Dendritic cell treated with granulocyte-macrophage colony-stimulating factor and Interleukin-4, amounts not matched to agents 40 ng/mL and 50 ng/mL, for 4 days (primary cell): Measurements from ENCODE around the gene PCNX2.

Experiments
- H3K27ac Mint-ChIP-seq: one replicate; pipeline ENCODE4 v1.8.0; 2022; ENCODE audit warnings: mild to moderate bottlenecking, mixed read lengths
- H3K27me3 Mint-ChIP-seq: one replicate; pipeline ENCODE4 v1.8.0; 2022; ENCODE audit warnings: mild to moderate bottlenecking, mixed read lengths
- H3K36me3 Mint-ChIP-seq: one replicate; pipeline ENCODE4 v1.8.0; 2022; ENCODE audit warnings: low read depth, mixed read lengths
- H3K4me1 Mint-ChIP-seq: one replicate; pipeline ENCODE4 v1.8.0; 2022; ENCODE audit warnings: low read depth, mixed read lengths
- H3K4me3 Mint-ChIP-seq: one replicate; pipeline ENCODE4 v1.8.0; 2022; ENCODE audit warnings: mild to moderate bottlenecking, moderate library complexity, mixed read lengths
- H3K9me3 Mint-ChIP-seq: one replicate; pipeline ENCODE4 v1.8.0; 2022; ENCODE audit warnings: mixed read lengths
- intact Hi-C: fragments of 100-400 bp; cut with micrococcal nuclease; formaldehyde crosslinking; loops from one replicate; pipeline ENCODE4 v1.15.0; 2022

Gene PCNX2

DNA sequence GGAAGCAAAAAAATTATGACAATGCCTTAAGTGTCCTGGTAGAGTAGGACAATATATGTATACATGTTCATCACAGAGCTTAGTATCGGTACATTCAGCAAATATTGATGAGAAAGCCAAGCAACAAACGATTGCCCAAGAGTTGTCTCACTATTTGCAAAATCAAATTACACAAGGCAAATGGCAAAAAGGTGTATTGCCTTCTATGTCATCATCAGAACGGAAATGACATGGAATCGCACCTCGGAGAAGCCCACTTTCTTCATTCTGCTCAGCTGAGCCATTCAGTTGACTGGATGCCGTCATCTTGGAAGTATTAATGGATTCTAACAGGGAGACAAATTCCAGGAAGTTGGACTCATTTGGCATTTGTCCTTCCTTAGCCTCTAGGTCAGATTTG is 37.7 kb downstream of the PCNX2 start:
- H3K27me3 Mint-ChIP-seq: no peaks in the 10 kb centered on the region
- H3K4me1 Mint-ChIP-seq: no peaks in the 10 kb centered on the region
- no peak overlapping the region for H3K4me3 Mint-ChIP-seq
- intact Hi-C loops: no loop called here
- no peak overlapping the region for H3K27ac Mint-ChIP-seq
- H3K36me3 Mint-ChIP-seq: peaks cover 15% of the 10 kb centered on the region
- no peaks in the 10 kb centered on the region for H3K9me3 Mint-ChIP-seq

DNA sequence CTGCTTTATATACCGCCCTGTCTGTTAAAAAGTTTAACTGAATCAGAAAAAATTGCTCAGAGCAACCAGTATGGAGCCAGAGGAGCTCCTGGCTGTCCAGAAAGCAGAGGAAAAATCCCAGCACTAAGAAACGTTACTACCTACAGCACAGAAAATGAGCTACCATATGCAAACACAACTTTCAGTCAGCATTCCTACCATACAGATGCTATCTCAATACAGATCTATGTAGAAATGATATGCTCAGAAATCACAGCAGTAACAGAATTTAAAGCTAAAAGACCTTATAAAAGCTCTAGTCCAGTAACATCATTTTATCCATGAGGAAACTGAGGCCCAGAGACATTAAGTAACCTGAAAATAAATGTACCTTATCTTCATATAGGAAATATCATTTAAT is 38.7 kb downstream of the PCNX2 start:
- peaks cover 6% of the 10 kb centered on the region for H3K4me1 Mint-ChIP-seq
- no peaks in the 10 kb centered on the region for H3K27me3 Mint-ChIP-seq
- peaks cover 15% of the 10 kb centered on the region for H3K36me3 Mint-ChIP-seq
- no peak overlapping the region for H3K4me3 Mint-ChIP-seq
- H3K27ac Mint-ChIP-seq: no peak overlapping the region
- no peaks in the 10 kb centered on the region for H3K9me3 Mint-ChIP-seq
- intact Hi-C loops: no loop called here

DNA sequence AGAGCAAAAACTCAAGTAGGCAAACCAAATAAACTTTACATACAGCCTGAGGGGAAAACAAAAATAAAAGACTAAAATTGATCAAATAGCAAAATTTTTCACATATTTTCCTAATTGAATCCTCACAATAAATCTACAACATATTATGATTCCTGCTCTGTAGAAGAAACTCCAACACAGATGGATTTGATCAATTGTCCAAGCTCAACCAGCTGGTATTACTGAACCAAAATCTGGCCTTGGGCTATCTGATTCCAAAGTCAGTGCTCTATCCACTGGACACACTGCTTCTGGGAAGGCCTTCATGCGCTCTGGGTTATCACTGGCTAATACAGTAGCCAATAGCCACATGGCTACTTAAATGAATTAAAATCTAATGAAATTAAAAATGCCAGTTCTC is 39.3 kb downstream of the PCNX2 start:
- no peak overlapping the region for H3K27ac Mint-ChIP-seq
- peaks cover 7% of the 10 kb centered on the region for H3K4me1 Mint-ChIP-seq
- intact Hi-C loops: no loop called here
- H3K9me3 Mint-ChIP-seq: no peaks in the 10 kb centered on the region
- no peaks in the 10 kb centered on the region for H3K27me3 Mint-ChIP-seq
- no peak overlapping the region for H3K4me3 Mint-ChIP-seq
- H3K36me3 Mint-ChIP-seq: peaks cover 15% of the 10 kb centered on the region

DNA sequence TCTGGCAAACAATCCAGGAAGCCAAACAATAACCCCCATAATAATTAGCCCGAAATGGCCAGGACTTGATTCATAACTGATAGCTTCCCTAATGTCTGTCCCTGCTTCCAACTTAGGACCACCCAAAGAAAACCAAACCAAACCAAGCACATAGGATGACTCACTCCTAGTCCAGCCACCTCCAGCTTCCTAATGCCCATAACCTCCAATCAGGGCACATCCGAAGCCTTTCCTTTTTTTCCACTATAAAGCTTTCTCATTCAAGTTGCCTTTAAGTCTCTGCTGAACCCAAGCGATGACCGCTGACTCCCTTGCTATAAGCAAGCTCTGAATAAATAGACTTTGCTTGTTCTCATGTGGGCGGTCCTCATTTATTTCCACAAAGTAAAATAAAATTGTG is 40.4 kb downstream of the PCNX2 start:
- intact Hi-C loops: no loop called here
- no peak overlapping the region for H3K4me3 Mint-ChIP-seq
- no peaks in the 10 kb centered on the region for H3K27me3 Mint-ChIP-seq
- no peak overlapping the region for H3K27ac Mint-ChIP-seq
- H3K4me1 Mint-ChIP-seq: peaks cover 7% of the 10 kb centered on the region
- H3K9me3 Mint-ChIP-seq: no peaks in the 10 kb centered on the region
- peaks cover 15% of the 10 kb centered on the region for H3K36me3 Mint-ChIP-seq

DNA sequence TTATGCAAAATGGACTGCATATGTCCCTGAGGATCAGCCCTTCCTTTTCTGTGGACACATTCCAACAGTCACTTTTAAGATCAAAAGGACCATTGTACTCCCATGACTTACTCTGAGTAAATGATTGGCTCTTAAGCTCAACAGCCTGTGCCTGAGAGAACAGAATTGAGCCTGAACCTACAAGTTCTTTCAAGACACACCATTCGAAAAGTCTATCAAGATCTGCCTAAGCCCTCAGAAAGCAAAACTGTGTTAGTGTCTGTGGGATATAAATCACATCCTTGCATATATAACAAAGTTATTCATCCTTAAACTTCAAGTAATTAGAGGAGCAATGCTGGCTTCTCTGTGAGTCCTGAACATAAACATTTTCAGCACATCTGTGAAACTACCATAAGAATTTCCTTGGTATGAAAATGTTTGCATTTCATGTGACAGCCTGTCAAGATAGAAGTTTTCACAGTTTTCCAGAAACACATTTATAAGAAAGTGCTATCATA is 41.6 kb downstream of the PCNX2 start:
- Mint-ChIP-seq H3K9me3 (no peaks in the 10 kb centered on the region), H3K4me3 (no peak overlapping the region), H3K36me3 (peaks cover 10% of the 10 kb centered on the region), H3K27ac (no peak overlapping the region), H3K27me3 (no peaks in the 10 kb centered on the region), H3K4me1 (peaks cover 15% of the 10 kb centered on the region)
- intact Hi-C loops: no loop called here

DNA sequence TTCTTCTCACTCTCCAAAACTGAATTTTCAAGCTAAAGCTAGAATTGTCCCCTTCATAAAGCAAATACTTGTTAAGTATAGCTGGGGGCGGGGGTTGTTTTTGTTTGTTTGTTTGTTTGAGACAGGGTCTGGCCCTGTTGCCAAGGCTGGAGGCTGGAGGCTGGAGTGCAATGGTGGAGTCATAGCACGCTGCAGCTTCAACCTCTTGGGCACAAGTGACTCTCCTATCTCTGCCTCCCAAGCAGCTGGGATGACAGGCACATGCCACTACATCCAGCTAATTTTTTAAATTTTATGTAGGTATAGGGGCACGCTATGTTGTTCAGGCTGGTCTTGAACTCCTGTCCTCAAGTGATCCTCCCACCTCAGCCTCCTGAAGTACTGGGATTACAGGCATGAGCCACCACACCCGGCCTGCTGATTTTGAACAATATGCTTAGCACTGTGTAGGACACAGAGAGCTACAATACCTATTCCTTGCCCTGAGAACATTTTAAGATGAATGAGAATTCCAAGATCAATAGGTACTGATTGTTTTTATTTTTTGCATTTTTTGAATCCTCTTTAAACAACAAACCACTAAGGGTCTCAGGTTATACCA is 42.2 kb downstream of the PCNX2 start:
- Mint-ChIP-seq H3K36me3 (peaks cover 5% of the 10 kb centered on the region), H3K27ac (no peak overlapping the region), H3K9me3 (no peaks in the 10 kb centered on the region), H3K4me1 (peaks cover 19% of the 10 kb centered on the region), H3K4me3 (no peak overlapping the region), H3K27me3 (no peaks in the 10 kb centered on the region)
- intact Hi-C loops: no loop called here

DNA sequence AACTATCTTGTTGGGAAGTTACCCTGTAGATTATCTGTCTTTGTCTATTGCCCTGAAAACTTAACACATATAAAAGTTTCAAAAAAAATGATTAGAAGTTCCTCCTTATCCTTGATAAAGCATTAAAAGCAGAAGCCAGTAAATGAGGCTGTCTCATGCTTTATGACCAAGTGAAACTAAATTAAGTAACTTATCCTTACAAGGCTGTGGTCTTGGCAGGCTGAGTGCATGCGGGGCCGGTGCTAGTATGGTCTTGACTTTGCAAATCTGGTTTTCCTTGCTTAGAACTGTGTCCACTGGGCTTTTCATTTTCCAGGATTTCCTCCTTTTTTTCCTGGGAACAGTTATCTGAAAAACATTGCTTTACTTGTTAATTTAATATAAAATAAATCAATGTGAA is 43.1 kb downstream of the PCNX2 start:
- Mint-ChIP-seq H3K4me3 (no peak overlapping the region), H3K36me3 (no peaks in the 10 kb centered on the region), H3K27me3 (no peaks in the 10 kb centered on the region), H3K4me1 (peaks cover 19% of the 10 kb centered on the region), H3K27ac (no peak overlapping the region), H3K9me3 (no peaks in the 10 kb centered on the region)
- intact Hi-C loops: no loop called here

DNA sequence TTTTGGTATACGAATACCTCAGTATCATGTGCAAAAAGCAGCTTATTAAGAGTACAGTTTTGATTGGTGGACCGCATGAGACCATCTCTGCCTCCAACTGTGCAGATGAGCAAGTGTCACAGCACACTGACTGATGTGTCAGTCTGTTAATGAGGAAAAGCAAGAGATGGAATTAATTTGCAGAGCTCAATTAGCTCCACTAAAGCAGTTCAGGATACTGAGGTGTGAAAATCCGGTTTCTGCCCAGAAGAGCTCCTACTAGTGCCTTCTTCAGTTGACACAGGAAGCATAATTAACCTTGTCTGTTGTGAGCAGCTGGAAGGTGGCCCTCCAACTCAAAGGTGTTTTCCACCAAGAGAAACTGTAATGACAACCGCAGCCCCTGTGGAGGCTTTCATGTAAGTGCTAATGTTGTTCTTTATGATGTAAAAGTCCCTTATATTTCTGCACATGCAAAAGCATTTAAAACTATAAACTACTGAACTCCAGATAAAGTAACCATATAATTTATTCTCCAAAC is 44.3 kb downstream of the PCNX2 start:
- no peaks in the 10 kb centered on the region for H3K27me3 Mint-ChIP-seq
- no peaks in the 10 kb centered on the region for H3K9me3 Mint-ChIP-seq
- no peaks in the 10 kb centered on the region for H3K36me3 Mint-ChIP-seq
- intact Hi-C loops: no loop called here
- no peak overlapping the region for H3K27ac Mint-ChIP-seq
- H3K4me3 Mint-ChIP-seq: no peak overlapping the region
- H3K4me1 Mint-ChIP-seq: peaks cover 19% of the 10 kb centered on the region

DNA sequence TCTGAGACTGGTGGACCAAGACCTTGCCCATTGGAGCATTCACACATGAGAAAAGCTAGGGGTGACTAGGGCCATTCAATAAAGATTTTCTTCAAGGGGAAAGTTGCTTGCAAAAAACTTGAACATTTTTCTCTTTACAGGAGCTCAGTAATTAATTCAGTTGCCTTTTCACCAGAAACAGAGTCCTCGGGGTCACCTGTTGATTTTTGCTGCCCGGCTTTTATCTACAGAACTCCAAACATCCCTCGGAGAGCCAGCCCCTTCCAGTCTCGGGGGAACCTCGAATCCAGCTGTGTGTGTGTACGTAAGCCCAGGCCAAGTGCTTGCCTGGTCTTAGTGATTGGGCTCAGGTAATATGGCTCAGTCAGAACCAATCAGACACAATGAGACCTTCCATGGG is 47.5 kb downstream of the PCNX2 start:
- no peaks in the 10 kb centered on the region for H3K27me3 Mint-ChIP-seq
- peaks cover 19% of the 10 kb centered on the region for H3K4me1 Mint-ChIP-seq
- H3K9me3 Mint-ChIP-seq: no peaks in the 10 kb centered on the region
- intact Hi-C loops: loop anchor here (10.0 kb wide), 1 partner anchor 1383 kb away; no protein-coding TSS in a partner anchor
- no peak overlapping the region for H3K4me3 Mint-ChIP-seq
- H3K36me3 Mint-ChIP-seq: no peaks in the 10 kb centered on the region
- no peak overlapping the region for H3K27ac Mint-ChIP-seq

DNA sequence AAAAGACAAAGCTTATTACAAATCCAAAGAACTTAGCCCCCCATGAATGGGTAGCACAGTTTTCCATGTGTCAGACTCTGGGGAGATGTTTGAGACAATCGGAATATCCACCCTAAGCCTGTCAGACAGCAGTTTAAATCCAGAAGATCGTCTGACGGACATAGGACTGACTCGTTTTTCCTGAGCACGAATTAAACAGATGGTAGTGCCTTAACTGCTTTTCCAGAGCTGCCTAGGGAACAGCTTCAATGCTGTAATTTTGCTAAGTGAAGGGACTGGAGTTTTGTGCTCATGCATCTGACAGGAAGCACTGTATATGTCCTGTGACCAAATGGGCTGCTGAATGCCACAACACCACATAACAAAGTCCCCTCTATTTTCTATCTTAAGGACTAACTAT is 48.6 kb downstream of the PCNX2 start:
- Mint-ChIP-seq H3K4me1 (peaks cover 22% of the 10 kb centered on the region), H3K27ac (no peak overlapping the region), H3K36me3 (no peaks in the 10 kb centered on the region), H3K4me3 (no peak overlapping the region), H3K9me3 (no peaks in the 10 kb centered on the region), H3K27me3 (no peaks in the 10 kb centered on the region)
- intact Hi-C loops: loop anchor here (10.0 kb wide), 1 partner anchor 1382 kb away; no protein-coding TSS in a partner anchor

DNA sequence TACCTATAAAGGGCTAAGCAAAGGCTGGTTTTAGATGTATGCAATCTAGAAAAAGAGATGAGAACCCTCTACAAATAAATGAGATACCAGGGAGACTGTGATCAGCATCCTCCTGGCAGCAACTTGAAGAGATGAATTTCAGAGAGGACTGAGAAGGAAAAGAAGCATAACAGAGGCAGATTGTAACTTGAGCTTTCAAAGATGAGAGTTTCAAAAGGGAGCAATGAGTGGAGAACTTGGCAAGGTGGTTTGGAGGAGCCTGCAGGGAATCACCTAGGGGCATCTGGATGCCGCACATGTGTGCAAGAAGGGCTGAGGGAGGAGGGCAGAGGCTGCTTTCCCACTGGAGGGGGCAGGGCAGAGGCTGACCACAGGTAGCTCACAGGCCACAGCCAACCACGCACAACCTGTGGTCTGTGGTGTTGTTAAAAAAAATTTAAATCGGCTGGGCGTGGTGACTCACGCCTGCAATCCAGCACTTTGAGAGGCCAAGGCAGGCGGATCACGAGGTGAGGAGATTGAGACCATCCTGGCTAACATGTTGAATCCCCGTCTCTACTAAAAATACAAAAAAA is 50.2 kb downstream of the PCNX2 start:
- Mint-ChIP-seq H3K36me3 (no peaks in the 10 kb centered on the region), H3K27me3 (no peaks in the 10 kb centered on the region)
- intact Hi-C loops: loop anchor here (10.0 kb wide), 1 partner anchor 1380 kb away; no protein-coding TSS in a partner anchor

DNA sequence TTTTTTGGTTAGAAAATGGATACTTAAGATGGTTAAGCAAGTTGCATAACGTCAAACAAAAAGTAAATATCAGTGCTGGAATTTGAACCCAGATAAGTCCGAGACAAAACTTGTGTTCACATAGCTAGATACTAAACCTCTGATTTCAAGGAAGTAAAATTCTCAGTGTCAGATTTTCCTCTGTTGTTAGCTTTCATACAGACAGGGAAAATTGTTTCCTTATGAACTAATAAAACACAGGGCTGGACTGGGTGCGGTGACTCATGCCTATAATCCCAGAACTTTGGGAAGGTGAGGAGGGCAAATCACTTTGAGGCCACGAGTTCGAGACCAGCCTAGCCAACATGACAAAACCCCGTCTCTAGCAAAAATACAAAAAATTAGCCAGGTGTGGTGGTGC is 51.3 kb downstream of the PCNX2 start:
- Mint-ChIP-seq H3K4me1 (peaks cover 24% of the 10 kb centered on the region), H3K36me3 (no peaks in the 10 kb centered on the region), H3K9me3 (no peaks in the 10 kb centered on the region), H3K4me3 (no peak overlapping the region), H3K27ac (no peak overlapping the region), H3K27me3 (no peaks in the 10 kb centered on the region)
- intact Hi-C loops: loop anchor here (10.0 kb wide), 1 partner anchor 1379 kb away; no protein-coding TSS in a partner anchor

More for the DNA sequence above, 50.2 kb downstream of the PCNX2 start:
- Mint-ChIP-seq H3K4me1 (peaks cover 29% of the 10 kb centered on the region), H3K27ac (no peak overlapping the region), H3K9me3 (no peaks in the 10 kb centered on the region), H3K4me3 (no peak overlapping the region)

DNA sequence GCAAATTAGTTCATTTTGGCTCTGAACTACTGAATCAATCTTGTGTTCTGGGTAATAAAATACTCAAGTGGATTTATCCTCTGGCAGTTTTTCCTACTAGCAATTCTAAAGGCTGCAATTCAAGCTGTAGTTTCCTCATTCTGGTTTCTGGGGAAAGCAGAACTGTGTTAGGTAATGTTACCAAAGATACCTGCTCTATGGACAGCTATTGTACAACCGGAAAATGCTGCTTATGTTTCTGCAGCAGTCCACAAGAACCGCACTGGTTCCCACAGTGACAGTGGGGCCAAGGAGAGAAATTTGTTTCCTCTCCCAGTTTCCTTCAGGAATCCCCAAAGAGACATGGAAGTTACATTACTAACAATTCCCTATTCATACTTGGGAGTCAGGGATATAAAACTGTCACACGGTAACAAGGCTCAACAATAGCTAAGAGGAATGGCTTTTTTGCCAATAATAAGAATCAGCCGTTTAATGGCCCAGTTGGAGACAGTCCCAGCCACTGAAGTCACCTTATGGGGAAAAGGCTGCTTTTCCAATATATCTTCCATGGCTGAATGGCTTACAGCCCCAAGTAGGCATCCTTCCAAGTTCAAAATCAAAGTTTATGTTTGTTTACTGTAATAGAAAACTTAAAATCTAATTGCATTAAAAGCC is 52.6 kb downstream of the PCNX2 start:
- intact Hi-C loops: loop anchor here (10.0 kb wide), 1 partner anchor 1378 kb away; no protein-coding TSS in a partner anchor
- Mint-ChIP-seq H3K9me3 (no peaks in the 10 kb centered on the region), H3K27ac (no peak overlapping the region), H3K4me1 (peaks cover 17% of the 10 kb centered on the region), H3K27me3 (no peaks in the 10 kb centered on the region), H3K36me3 (no peaks in the 10 kb centered on the region), H3K4me3 (no peak overlapping the region)

DNA sequence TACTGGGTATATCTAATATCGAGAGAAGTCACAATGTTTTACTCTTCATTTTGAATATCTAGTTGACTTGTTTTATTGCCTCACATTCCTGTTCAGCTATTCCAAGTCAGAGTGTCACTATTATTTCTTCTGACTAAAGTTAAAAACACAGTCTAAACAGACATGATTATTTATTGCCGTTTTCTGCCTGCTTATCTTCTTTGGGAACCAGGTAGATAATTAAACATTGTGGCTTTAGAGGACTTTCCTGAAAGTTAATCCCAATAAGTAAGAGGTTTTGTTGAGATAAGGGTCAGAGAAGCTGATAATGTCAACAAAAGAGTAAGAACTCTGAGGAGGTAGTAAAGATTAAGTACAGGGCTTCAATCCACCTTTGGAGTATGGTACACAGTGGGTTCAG is 53.8 kb downstream of the PCNX2 start:
- H3K9me3 Mint-ChIP-seq: no peaks in the 10 kb centered on the region
- H3K4me1 Mint-ChIP-seq: peaks cover 17% of the 10 kb centered on the region
- no peak overlapping the region for H3K27ac Mint-ChIP-seq
- H3K36me3 Mint-ChIP-seq: no peaks in the 10 kb centered on the region
- intact Hi-C loops: loop anchor here (1.0 to 10.0 kb wide), 2 partner anchors 606 to 1377 kb away; no protein-coding TSS in a partner anchor
- no peak overlapping the region for H3K4me3 Mint-ChIP-seq
- no peaks in the 10 kb centered on the region for H3K27me3 Mint-ChIP-seq
